Vagina (tissue), 2 donors: ENCODE data around the gene RAB28. TPM values are rescaled to one million over a fixed set of nuclear protein-coding genes. Genes with fewer than 3 reads are reported as not detected.

ENCODE experiments used
- DNase-seq, 2 donors: peaks; one replicate each; pipeline ENCODE4 v3.0.0-alpha.2; 2017; ENCODE audit errors: extremely low spot score in 2 of 2
- H3K27ac ChIP-seq: fragments of 200-600 bp; sonication (generic); one replicate; pipeline ENCODE4 v1.5.1; 2019
- H3K27me3 ChIP-seq: fragments of 200-600 bp; sonication (generic); one replicate; pipeline ENCODE4 v1.5.1; 2019
- H3K36me3 ChIP-seq, 2 donors: fragments of 200-600 bp; sonication (generic); one replicate each; pipeline ENCODE4 v1.5.1; 2017 to 2019
- H3K4me1 ChIP-seq: fragments of 200-600 bp; sonication (generic); one replicate; pipeline ENCODE4 v1.5.1; 2019
- H3K4me3 ChIP-seq, 2 donors: fragments of 200-600 bp; sonication (generic); 1 replicate in 1 of 2; 2 replicates in 1 of 2; pipeline ENCODE4 v1.5.1; 2016 to 2019
- H3K9me3 ChIP-seq: fragments of 200-600 bp; sonication (generic); one replicate; pipeline ENCODE4 v1.5.1; 2019
- POLR2A ChIP-seq, 2 donors: fragments of 450-650 bp; IDR thresholded peaks; one replicate each; pipeline ENCODE4 v1.6.1; 2017; ENCODE audit warnings: antibody characterized with exemption in 2 of 2, mild to moderate bottlenecking in 2 of 2, moderate library complexity in 2 of 2
- POLR2AphosphoS5 ChIP-seq, 2 donors: sonication (generic); formaldehyde crosslinking; IDR thresholded peaks; one replicate each; pipeline ENCODE4 v1.9.0; 2017; ENCODE audit warnings: antibody characterized with exemption in 2 of 2, mild to moderate bottlenecking in 2 of 2, low read depth in 1 of 2; ENCODE audit not compliant: insufficient read depth in 1 of 2
- intact Hi-C: fragments of 100-400 bp; cut with DNase I; formaldehyde crosslinking; loops from one replicate; pipeline ENCODE4 v1.15.1; 2023
- total RNA-seq: library from RNA; depleted of rRNA; stranded (reverse); fragments of >200 nt; gene quantifications from one replicate; pipeline ENCODE4 v1.2.3, GENCODE V29; 2016
- TF ChIP-seq, protein P1 (sequence below), 3 experiments: fragments of 450-650 bp in 2 of 3; fragments of 200-600 bp in 1 of 3; sonication (generic) in 1 of 3; IDR thresholded peaks; one replicate each; pipeline ENCODE4 v1.5.1; 2017 to 2019; ENCODE audit warnings: antibody characterized with exemption in 3 of 3, mild to moderate bottlenecking in 2 of 3, moderate library complexity in 2 of 3

Gene RAB28
- total RNA-seq, 1 donor from 2014 or later = 182 TPM

DNA sequence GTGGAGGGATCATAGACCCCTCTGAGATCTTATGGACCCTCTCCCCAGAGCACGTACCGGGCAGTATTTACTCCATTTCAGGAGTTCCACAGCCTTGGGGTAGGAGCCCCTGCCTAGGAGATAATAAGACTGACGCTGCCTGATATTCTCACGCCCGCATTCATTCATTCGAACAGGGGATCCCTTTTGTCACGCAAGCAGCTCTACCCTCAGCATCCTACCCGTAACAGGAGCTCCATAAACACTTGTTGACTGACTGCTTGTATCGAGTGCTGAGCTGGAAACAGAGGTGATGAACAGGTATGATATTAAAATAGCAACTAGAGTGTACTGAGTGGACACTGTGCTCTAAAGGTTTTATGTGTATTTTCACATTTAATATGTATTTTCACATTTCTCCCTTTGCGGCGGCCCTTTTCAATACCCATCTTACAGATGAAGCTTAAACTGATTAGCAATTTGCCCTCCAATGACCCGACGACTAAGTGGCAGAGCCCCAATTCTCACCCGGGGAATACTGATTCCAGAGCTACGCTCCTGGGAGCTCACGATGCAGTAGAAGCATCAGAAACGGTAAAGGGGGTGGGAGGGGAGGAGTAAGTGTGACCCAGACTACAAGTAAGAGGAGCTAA lies 888 bp downstream of the RAB28 start:
- Histone ChIP-seq H3K4me1 (peaks cover 17% of the 10 kb centered on the region), H3K27me3 (no peaks in the 10 kb centered on the region), H3K27ac (peak overlapping the region; percentile 93), H3K4me3 (peak overlapping the region; percentile 90 to 91), H3K9me3 (no peaks in the 10 kb centered on the region), H3K36me3 (no peaks in the 10 kb centered on the region)
- TF ChIP-seq, protein P1, sequence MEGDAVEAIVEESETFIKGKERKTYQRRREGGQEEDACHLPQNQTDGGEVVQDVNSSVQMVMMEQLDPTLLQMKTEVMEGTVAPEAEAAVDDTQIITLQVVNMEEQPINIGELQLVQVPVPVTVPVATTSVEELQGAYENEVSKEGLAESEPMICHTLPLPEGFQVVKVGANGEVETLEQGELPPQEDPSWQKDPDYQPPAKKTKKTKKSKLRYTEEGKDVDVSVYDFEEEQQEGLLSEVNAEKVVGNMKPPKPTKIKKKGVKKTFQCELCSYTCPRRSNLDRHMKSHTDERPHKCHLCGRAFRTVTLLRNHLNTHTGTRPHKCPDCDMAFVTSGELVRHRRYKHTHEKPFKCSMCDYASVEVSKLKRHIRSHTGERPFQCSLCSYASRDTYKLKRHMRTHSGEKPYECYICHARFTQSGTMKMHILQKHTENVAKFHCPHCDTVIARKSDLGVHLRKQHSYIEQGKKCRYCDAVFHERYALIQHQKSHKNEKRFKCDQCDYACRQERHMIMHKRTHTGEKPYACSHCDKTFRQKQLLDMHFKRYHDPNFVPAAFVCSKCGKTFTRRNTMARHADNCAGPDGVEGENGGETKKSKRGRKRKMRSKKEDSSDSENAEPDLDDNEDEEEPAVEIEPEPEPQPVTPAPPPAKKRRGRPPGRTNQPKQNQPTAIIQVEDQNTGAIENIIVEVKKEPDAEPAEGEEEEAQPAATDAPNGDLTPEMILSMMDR (IDR thresholded peaks at IDR 0.05) = no peak
- TF ChIP-seq POLR2AphosphoS5 (IDR thresholded peaks at IDR 0.05; ENCODE audit: insufficient read depth in 1 of 2, low read depth in 1 of 2) = no peak
- TF ChIP-seq POLR2A (IDR thresholded peaks at IDR 0.05) = no peak
- intact Hi-C loops = no loop called here
- DNase-seq = no peak

GRCh38 chr4:13481569-13481968 lies 2.6 kb downstream of the RAB28 start:
- Histone ChIP-seq H3K4me1 (peaks cover 17% of the 10 kb centered on the region), H3K27me3 (no peaks in the 10 kb centered on the region), H3K9me3 (no peaks in the 10 kb centered on the region), H3K36me3 (no peaks in the 10 kb centered on the region), H3K4me3 (no peak overlapping the region), H3K27ac (no peak overlapping the region)
- TF ChIP-seq POLR2A (IDR thresholded peaks at IDR 0.05) = no peak
- TF ChIP-seq, protein P1 (IDR thresholded peaks at IDR 0.05) = no peak
- TF ChIP-seq POLR2AphosphoS5 (IDR thresholded peaks at IDR 0.05; ENCODE audit: insufficient read depth in 1 of 2, low read depth in 1 of 2) = peak in 1 of 2 donors; percentile 29
- intact Hi-C loops = no loop called here
- no peak for DNase-seq

GRCh38 chr4:13478707-13479106 lies 5.4 kb downstream of the RAB28 start:
- Histone ChIP-seq H3K9me3 (no peaks in the 10 kb centered on the region), H3K27ac (no peak overlapping the region), H3K36me3 (peaks cover 0 to 3% of the 10 kb centered on the region in 2 donors), H3K4me1 (peaks cover 17% of the 10 kb centered on the region), H3K27me3 (no peaks in the 10 kb centered on the region), H3K4me3 (no peak overlapping the region)
- intact Hi-C loops = no loop called here
- TF ChIP-seq POLR2AphosphoS5 (IDR thresholded peaks at IDR 0.05; ENCODE audit: insufficient read depth in 1 of 2, low read depth in 1 of 2) (no peak), POLR2A (IDR thresholded peaks at IDR 0.05) (no peak)
- TF ChIP-seq, protein P1 (IDR thresholded peaks at IDR 0.05) = no peak
- DNase-seq = no peak

- H3K27ac ChIP-seq = no peak overlapping the region
- H3K4me1 ChIP-seq = peaks cover 12% of the 10 kb centered on the region
- no peak for DNase-seq
- no peak for TF ChIP-seq POLR2AphosphoS5 (IDR thresholded peaks at IDR 0.05; ENCODE audit: insufficient read depth in 1 of 2, low read depth in 1 of 2)
- TF ChIP-seq POLR2A (IDR thresholded peaks at IDR 0.05) = no peak
- TF ChIP-seq, protein P1 (IDR thresholded peaks at IDR 0.05) = no peak
- H3K9me3 ChIP-seq = no peaks in the 10 kb centered on the region
- no peaks in the 10 kb centered on the region for H3K27me3 ChIP-seq
- H3K36me3 ChIP-seq = peaks cover 0 to 3% of the 10 kb centered on the region in 2 donors
- intact Hi-C loops = no loop called here
- H3K4me3 ChIP-seq = no peak overlapping the region
Observed at GRCh38 chr4:13478131-13478530, 6.0 kb downstream of the RAB28 start.

- Histone ChIP-seq H3K9me3 (no peaks in the 10 kb centered on the region), H3K4me3 (no peak overlapping the region), H3K4me1 (no peaks in the 10 kb centered on the region), H3K27me3 (no peaks in the 10 kb centered on the region), H3K27ac (no peak overlapping the region), H3K36me3 (peaks cover 0 to 3% of the 10 kb centered on the region in 2 donors)
- intact Hi-C loops = no loop called here
- DNase-seq = no peak
- no peak for TF ChIP-seq POLR2A (IDR thresholded peaks at IDR 0.05)
- no peak for TF ChIP-seq POLR2AphosphoS5 (IDR thresholded peaks at IDR 0.05; ENCODE audit: insufficient read depth in 1 of 2, low read depth in 1 of 2)
- TF ChIP-seq, protein P1 (IDR thresholded peaks at IDR 0.05) = no peak
Observed at GRCh38 chr4:13476915-13477314, 7.2 kb downstream of the RAB28 start.
